ENCODE data around the gene DLX6. TPM values are rescaled to one million over a fixed set of nuclear protein-coding genes. Genes with fewer than 3 reads are reported as not detected.
"Not testable (repeated sequence)": the region's sequence is repeated elsewhere in the genome, so short reads cannot be mapped to it uniquely, and the experiment has no call there.

The DLX6 gene
- total RNA-seq, 1 donor from 2014 or later = not detected

DNA sequence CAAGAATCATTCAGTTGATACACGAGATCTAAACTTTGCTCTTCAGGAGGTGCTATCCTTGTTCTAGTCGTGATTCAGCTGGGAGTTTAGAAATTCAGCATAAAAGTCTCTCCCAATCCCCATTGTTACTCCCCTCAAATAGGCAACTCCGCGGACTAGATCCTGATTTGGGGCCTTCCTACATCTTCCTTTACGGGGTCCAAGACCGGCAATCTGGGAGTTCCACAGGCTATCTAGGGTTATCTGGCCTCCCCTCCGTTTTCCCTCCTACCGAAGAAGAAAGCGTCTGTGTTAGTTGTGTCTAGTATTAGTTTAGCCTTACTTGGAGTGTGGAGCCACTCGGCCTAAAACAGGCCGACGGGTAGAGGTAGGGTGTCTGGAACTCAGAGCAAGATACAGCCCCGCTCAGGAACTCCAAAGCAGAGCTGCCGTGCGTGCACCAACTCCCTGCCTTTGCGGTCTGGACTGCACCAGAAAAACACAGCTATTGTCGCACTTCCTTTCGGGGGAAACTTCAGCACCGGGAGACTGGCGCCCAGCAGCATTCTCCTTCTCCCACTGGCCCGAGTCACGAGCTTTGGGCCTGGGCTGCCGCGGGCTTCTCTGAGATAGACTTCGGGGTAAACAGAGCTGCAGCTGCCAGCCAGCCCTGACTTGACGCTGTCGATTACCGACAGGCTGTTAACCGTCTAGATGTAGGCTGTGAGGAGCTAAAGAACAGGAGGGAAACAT lies 20.8 kb downstream of the DLX6 start:
- H3K36me3 ChIP-seq = no peaks in the 10 kb centered on the region
- peak; percentile 20 for ATAC-seq
- intact Hi-C loops (cut with DNase I) = no loop called here
- TF ChIP-seq CTCF (IDR thresholded peaks at IDR 0.05) = no peak
- no peak for DNase-seq
- no peaks in the 10 kb centered on the region for H3K9me3 ChIP-seq
- H3K27me3 ChIP-seq = peaks cover 62% of the 10 kb centered on the region
- peak overlapping the region; percentile 46 for H3K4me3 ChIP-seq
- no peak overlapping the region for H3K27ac ChIP-seq
- H3K4me1 ChIP-seq = peaks cover 22% of the 10 kb centered on the region

DNA sequence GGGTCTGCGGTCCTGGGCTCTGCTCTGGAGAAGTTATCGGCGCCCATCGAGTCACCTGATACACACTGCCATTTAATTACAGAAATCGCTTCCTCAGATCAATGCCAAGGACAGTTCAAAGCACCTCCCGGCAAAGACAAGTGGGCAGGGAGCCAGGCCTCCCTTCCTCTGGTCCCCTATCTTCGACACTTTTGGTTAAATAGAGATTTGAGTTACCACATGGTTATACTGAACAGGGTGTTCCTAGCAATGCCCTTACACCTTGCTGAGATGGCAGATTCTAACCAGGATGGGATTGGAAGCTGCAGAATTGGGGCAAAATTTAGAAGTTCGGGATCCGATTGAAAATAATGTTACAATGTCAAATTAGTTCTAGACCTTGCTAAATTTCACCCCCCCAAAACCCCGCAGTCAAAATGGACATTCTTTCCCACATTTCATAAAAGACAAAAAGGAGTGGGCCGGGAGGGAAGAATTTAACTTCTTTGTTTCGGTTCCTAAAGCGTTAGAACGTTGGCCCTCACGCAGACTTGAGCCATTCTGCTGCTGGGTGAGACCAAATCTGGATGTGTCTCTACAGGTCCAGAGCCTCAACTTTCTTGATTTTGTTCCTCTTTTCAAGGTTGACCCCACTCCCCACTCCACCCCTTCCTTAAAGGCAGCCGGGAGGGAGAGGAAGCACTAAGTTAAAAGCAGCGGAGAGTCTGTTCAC lies 21.5 kb downstream of the DLX6 start:
- peaks cover 20% of the 10 kb centered on the region for H3K4me1 ChIP-seq
- no peaks in the 10 kb centered on the region for H3K36me3 ChIP-seq
- intact Hi-C loops (cut with DNase I) = no loop called here
- DNase-seq (no peak), ATAC-seq (peak; percentile 54)
- no peak for TF ChIP-seq CTCF (IDR thresholded peaks at IDR 0.05)
- no peaks in the 10 kb centered on the region for H3K9me3 ChIP-seq
- peaks cover 56% of the 10 kb centered on the region for H3K27me3 ChIP-seq
- H3K27ac ChIP-seq = no peak overlapping the region
- H3K4me3 ChIP-seq = peak overlapping the region; percentile 46

GRCh38 chr7:97027427-97028234 lies 22.3 kb downstream of the DLX6 start:
- no peaks in the 10 kb centered on the region for H3K36me3 ChIP-seq
- peaks cover 20% of the 10 kb centered on the region for H3K4me1 ChIP-seq
- peaks cover 51% of the 10 kb centered on the region for H3K27me3 ChIP-seq
- H3K4me3 ChIP-seq = peak overlapping the region; percentile 46
- DNase-seq = peak; percentile 81
- intact Hi-C loops (cut with DNase I) = no loop called here
- no peaks in the 10 kb centered on the region for H3K9me3 ChIP-seq
- ATAC-seq = peak; percentile 94
- no peak overlapping the region for H3K27ac ChIP-seq
- peak; percentile 86 for TF ChIP-seq CTCF (IDR thresholded peaks at IDR 0.05)

DNA sequence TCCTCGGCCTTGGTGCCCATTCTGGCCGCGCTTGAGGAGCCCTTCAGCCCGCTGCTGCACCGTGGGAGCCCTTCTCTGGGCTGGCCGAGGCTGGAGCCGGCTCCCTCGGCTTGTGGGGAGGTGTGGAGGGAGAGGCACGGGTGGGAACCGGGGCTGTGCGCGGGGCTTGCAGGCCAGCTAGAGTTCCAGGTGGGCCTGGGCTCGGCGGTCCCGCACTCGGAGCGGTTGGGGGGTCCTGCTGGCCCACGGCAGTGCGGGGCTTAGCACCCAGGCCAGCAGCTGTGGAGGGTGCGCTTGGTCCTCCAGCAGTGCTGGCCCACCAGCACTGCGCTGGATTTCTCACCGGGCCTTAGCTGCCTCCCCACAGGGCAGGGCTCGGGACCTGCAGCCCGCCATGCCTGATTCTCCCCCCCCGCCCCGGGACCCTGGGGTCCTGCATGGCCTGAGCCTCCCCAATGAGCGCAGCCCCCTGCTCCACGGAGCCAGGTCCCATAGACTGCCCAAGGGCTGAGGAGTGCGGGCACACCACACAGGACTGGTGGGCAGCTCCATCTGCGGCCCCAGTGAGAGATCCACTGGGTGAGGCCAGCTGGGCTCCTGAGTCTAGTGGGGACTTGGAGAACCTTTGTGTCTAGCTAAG lies 29.0 kb downstream of the DLX6 start:
- H3K9me3 ChIP-seq, H3K4me1 ChIP-seq, H3K27ac ChIP-seq, H3K4me3 ChIP-seq, H3K36me3 ChIP-seq, DNase-seq: not testable (repeated sequence)
- peaks cover 10% of the 10 kb centered on the region for H3K27me3 ChIP-seq
- peak; percentile 21 for ATAC-seq
- intact Hi-C loops (cut with DNase I) = loop anchor here (10.0 kb wide), 1 partner anchor 960 kb away; no protein-coding TSS in a partner anchor

GRCh38 chr7:97039374-97040065 lies 34.2 kb downstream of the DLX6 start:
- no peaks in the 10 kb centered on the region for H3K4me1 ChIP-seq
- H3K27me3 ChIP-seq = peaks cover 10% of the 10 kb centered on the region
- DNase-seq (no peak), ATAC-seq (no peak)
- no peaks in the 10 kb centered on the region for H3K9me3 ChIP-seq
- no peak overlapping the region for H3K4me3 ChIP-seq
- intact Hi-C loops (cut with DNase I) = loop anchor here (10.0 kb wide), 1 partner anchor 965 kb away; no protein-coding TSS in a partner anchor
- no peak for TF ChIP-seq CTCF (IDR thresholded peaks at IDR 0.05)
- H3K36me3 ChIP-seq = no peaks in the 10 kb centered on the region
- no peak overlapping the region for H3K27ac ChIP-seq

All from upper lobe of right lung (tissue), 1 donor.